GM21528 (cell line): ENCODE data around the gene SGF29.
"Not testable (repeated sequence)": the region's sequence is repeated elsewhere in the genome, so short reads cannot be mapped to it uniquely, and the experiment has no call there.

Source experiments
- ATAC-seq: cut with Tn5 transposase; IDR thresholded peaks from one replicate; pipeline ENCODE4 v1.9.1; 2021; ENCODE audit warnings: mild to moderate bottlenecking, moderate library complexity; ENCODE audit not compliant: unreplicated experiment, low FRiP score

Gene SGF29

DNA sequence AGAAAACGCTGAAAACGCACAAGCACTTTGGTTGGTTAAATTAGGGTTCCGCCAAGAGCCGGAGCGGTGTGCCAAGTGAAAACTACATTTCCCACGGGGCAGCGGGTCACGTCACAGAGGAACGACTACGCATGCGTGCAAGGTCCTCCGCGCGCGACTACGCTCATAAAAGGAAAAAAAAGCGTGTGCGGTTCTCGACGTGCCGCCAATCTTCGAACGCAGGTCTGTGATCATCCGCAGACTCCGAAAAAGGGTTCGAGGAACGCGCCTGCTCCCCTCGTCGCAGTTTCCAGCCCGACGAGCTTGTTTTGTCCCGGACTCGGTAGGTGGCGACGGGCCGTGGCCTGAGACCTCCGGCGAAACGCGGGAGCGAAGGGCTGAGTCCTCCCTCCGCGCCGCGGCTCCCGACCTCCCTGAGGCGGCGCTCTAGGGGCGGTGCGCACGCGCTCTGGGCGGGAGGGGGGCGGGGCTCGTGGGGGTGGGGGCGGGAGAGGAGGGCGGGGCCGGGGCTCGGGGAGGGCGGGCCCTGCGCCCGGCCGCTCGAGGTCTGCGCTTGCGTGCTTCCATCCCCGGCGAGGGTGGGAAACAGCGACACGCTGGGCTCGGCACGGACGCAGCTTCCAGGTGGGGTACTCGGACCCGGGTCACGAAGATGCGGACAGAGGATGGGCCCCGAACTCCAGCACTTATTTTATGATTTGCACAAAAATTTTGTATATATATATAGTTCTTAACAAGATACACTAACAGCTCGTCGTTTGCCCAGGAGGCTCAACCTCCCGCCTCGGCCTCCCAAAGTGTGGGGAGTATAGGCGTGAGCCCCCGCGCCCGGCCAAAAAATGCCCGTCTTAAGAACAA is at the start of gene SGF29:
SGF29 (plus strand) TSS at position 145 of the 858 bp plus-strand sequence. CDS start 27,150 bp downstream, outside the sequence.
- peak; percentile 74 for ATAC-seq

DNA sequence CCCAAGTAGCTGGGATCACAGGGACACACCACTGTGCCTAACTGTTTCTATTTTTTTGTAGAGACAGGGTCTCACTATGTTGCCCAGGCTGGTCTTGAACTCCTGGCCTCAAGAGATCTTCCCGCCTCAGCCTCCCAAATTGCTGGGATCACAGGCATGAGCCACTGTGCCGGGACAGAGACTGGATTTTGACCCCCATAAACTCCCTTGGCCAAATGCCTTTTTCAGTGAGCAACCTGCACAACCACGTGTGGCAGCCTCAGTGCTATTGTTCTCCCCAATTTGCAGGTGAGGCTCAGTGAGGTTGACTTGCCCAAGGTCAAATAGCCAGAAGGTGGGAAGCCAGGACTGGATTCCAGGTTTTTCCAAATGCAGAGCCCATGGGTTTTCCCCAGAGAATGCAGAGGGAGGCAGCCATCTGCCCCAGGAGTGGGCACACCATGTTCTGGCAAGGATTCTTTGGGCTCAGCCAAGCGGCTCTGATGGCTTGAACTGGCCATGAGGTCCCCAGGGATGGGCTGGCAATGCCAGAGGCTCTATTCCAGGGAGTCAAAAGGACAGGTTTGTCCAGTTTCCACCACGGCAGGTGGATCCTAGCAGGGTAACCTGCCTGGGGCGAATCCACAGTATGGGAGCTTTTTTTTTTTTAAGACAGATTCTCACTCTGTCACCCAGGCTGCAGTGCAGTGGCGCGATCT is 48.9 kb upstream of the SGF29 start:
- no peak for ATAC-seq

DNA sequence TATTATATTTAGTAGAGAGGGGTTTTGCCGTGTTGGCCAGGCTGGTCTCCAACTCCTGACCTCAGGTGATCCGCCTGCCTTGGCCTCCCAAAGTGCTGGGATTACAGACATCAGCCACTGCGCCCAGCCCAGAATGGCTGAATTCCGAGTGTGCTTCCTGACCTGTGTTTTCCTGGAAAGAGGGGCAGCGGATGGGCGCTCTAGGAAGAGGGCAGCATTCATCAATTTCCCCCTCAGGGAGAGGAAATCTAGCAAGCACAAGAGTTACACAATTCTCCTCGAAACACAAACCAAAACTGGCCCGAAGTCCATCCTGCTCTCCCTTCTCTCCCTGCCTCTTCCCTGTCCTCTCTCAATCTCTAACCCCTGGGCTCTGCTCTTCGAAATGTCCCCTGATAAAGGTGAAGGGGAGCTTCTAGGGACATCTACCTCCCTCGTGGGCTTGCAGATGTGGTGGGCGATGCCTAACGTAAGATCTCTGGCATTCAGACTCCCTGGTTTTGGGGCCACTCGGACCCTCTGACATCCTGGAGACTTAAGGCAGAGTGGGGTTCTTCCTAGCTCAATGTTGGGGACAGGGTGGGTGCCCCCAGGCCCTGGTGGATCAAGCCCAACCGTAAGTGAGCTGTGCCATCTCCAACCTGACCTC is 48.1 kb upstream of the SGF29 start:
- ATAC-seq = no peak

DNA sequence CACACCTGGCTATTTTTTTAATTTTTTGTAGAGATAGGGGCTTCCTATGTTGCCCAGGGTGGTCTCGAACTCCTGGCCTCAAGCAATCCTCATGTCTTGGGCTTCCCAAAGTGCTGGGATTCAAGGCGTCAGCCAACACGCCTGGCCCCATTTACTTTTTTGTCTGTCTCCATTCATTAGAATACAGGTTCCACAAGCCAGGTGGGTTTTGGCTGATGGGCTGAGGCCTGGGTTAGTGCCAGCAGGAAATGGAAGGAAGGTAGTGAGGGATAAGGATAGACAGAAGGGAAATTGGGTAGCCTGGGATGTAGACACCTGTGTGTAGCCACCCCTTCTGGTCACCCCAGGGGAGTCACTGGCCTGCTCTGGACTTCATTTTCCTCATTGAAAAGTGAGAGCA is 42.7 kb upstream of the SGF29 start:
- no peak for ATAC-seq

DNA sequence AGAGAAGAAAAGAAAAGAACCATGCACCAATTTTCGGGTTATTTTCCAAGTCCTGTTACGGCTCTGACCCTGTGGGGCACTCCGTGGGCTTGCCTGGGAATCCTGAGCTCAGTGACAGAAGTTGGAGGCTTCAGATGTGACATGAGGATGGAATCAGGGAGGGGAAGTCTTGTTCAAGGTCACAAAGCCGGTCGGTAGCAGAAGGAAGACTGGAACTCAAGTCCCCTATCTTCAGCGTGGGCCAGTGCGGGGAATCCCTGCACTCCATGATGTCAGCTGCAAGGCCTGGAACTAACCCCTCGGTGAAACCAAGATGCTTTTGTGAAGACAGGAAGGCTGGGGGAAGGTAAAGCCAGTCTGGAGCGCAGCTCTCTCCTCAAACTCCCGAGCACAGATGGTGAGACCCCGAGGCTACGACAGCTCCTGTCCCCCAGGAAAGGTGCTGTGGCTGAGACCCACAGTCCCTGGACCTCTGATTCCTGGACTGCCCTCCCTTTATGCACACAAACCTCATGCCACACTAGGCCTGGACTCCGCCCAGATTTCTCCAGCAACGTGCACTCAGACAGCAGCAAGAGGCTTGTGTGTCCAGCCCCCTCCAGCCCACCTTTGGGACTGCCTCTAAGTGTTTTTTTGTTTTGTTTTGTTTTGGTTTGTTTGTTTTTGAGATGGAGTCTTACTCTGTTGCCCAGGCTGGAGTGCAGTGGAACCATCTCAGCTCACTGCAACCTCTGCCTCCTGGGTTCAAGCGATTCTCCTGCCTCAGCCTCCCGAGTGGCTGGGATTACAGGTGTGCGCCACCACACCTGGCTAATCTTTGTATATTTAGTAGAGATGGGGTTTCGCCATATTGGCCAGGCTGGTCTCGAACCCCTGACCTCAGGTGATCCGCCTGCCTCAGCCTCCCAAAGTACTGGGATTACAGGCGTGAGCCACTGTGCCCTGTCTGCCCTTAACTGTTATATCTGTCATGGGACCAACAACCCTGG is 41.6 kb upstream of the SGF29 start:
- ATAC-seq = no peak

DNA sequence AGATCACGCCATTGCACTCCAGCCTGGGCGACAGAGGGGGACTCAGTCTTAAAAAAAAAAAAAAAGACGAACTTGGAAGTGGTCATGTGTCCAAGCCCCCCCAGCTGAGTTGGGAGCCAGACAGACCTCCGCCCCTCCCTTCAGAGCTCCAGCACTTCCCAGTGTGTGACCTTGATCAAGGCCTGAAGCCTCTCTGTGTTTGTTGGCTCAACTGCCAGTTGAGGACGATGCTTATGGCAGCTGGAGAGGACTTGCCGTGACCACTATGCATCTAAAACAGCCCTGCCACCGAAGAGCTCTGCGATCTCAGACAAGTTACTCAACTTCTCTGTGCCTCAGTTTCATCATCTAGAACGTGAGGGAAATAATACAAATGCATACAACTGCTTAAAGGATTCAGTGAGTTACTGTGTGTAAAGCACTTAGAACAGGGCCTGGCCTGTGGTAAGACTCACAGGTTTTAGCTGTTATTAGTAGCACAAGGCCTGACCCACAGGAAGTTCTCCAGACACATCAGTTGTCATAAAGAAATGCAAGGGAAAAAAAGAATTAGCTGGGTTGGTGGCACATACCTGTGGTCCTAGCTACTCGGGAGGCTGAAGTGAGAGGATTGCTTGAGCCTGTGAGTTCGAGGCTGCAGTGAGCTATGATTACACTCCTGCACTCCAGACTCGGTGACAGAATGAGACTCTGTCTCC is 40.1 kb upstream of the SGF29 start:
- ATAC-seq = no peak

DNA sequence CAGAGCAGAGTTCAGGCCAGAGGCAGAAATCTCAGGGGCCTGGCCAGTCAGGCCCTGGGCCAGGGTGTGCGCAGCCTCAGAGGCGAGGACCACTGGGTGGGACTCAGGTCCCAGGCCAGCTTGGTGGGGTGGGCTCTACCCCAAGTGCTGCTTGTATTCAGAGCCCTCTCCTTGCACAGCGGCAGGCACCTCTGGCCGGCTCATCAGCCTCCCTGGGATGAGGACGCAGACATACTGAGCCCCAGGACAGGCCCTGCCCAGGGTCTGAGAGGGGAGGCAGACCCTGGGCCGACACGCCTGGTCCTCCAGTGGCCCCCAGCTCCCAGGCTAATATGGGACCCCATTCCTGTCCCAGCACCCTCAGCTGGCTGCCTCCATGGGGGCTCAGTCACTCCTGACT is 39.5 kb upstream of the SGF29 start:
- no peak for ATAC-seq

DNA sequence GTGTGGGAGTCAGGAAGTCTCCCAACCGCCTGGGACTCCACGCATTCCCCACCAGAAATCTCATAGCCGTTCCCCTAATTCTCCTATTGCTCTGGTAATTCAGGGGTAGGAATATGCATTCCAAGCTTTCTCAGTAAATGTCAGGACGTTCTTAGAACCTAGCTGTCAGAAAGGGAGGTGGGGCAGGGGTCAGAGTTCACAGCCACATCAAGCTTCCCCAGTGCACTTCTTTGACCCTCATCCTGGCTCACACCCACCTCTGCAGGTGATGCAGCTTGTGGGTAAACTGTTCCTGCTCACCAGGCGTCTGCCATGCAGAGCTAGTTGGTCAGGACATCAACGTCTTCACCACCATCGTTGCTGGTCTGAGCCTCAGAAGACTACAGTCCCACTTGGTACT is 33.0 kb upstream of the SGF29 start:
- no peak for ATAC-seq

DNA sequence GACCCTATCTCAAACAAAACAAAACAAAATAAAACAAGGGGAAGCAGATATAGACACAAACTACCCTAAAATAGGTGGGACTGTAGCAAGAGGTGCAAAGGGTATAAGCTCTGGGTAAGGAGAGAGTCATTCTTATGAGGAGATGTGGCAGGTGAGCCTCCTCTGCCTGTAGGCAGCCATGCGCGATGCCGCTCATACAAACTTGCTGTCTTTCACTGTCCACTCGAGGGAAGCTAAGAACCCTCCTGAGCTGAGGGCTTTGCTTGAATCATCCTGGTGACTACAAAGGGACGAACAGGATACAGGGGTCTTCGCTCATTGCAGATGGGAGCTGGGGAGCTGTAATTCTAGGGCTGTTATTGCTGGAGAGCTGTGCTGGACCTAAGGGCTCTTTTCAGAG is 32.3 kb upstream of the SGF29 start:
- ATAC-seq = no peak

DNA sequence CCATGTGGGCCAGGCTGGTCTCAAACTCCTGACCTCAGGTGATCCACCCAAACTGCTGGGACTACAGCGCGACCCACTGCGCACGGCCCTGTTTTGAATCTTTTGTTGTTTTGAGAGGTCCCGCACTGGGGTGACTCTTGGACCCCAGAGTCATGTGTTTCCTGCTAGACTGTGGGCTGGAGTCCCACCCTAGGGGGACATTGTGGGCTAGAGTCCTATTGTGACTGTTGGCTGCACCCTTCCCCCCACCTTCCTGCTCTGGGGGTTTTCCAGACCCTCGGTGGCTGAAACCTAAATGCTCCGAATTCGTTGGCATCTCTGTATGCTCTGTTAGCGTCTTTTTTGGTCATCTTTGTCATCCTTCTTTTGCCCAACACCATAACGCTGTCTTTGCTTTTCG is 30.9 kb upstream of the SGF29 start:
- no peak for ATAC-seq

DNA sequence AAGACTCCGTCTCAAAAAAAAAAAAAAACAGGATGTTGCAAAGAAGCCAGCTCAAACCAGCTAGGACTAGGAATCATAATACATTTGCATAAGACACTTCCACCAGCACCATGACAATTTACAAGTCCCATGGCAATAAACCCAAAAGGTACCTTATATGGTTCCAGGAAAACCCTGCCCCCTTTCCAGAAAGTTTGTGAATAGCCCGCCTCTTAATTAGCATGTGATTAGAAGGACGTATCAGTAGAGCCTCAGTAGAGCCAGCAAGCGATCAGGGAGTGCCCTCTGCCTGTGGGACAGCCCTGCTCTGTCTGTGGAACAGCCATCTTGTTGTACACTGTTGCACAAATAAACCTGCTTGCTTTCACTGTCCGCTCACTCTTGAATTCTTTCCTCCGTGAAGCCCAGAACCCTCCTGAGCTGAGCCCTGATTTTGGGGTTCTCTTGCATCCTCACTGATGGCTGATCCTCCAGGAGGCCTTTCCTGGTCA is 29.0 kb upstream of the SGF29 start:
- no peak for ATAC-seq

DNA sequence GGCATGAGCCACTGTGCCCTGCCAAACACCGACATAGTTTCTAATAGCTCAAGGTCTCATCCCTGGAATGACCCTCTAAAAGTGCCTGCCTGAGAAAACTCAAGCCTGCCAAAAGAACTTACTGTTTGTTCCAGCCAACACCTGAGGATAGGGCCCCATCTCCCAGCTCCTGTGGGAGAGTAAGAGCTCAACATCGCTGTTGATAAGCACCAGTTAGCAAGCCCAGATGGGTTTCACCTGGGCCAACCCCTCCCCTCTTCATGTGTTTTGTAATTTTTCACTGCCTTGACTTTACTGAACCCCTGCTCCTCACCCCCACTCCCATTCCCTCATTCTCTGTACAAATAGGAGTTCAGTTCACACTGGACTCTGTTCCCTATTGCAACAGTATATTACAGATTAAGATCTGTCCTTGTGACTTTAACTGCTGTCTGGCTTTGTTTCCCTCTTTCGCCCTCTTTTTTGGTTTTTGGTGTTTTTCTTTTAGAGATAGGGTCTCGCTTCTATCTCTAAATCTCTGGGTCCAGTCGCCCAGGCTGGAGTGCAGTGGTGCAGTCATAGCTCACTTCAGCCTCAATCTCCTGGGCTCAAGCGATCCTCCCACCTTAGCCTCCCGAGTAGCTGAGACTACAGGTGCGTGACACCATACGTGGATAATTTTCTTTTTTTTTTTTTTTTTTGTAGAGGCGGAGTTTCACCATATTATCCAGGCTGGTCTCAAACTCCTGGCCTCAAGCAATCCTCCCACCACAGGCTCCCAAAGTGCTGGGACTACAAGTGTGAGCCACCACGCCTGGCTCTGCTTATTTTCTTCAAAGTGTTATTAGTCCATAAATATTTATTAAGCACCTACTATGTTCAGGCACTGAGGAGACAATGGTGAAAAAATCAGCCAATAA is 27.3 kb upstream of the SGF29 start:
- no peak for ATAC-seq

DNA sequence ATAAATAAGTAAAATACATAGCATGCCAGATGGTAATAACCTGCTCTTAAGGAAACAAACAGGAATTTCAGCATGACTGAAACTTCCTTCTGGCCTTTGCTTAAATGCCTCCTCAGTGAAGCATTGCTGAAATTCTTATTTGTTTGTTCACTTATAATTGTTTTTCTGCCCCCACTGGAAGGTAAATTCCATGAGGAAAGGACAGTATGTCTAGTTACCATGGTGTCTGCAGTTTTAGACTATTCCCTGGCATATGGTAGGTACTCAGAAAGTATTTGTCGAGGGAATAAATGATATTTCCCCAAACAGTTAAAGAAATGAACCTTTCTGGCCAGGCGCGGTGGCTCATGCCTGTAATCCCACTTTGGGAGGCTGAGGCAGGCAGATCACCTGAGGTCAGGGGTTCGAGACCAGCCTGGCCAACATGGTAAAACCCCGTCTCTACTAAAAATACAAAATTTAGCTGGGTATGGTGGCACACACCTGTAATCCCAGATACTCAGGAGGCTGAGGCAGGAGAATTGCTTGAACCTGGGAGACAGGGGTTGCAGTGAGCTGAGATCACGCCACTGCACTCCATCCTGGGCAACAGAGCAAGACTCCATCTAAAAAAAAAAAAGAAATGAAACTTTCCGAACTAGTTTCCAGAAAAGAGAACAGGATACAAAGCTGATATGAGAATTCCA is 26.5 kb upstream of the SGF29 start:
- not testable (repeated sequence) for ATAC-seq

DNA sequence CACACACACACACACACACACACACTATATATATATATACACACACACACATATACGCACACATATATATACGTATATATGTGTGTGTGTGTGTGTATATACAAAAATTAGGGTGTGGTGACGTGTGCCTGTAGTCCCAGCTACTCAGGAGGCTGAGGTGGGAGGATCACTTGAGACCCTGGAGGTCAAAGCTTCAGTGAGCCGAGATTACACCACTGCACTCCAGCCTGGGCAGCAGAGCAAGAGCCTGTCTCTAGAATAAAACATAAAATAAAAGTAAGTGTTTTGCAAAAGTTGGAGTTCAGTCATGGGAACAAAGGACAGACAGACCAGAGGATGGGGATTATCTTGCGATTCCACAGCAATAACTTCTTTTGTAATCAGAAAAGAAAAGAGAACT is 25.7 kb upstream of the SGF29 start:
- no peak for ATAC-seq

DNA sequence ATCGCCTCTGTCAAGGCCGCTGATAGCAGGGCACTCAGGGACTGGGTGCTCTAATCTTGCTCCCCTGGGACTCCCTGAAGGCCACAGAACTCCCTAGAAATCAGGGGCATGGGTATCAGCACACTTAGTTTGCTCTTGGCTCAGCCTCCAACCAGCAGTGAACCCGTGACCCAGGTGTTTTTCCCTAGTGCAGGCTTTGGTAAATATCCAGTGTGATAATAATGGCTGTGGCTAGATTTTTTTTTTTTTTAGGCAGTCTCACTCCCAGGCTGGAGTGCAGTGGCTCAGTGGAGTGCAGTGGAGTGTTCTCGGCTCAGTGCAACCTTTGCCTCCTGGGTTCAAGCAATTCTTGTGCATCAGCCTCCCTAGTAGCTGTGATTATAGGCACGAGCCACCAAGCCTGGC is 25.3 kb upstream of the SGF29 start:
- ATAC-seq = no peak

DNA sequence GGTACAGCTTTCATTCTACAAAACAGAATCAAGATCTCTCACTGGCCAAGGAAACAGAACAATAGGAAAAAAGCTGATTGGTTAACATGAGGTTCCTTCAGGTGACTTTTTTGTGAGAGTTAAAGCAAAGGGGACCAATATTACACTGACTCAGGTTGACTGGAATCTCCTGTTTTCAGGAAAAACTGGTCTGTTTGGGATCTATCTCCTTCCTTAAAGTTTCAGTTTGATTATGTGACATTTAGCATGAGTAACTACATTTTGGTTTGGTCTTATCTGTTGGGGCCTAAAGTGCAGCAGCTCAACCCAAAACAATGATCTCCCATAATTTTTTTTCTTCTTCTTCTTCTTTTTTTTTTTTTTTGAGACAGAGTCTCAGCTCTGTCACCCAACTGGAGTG is 24.6 kb upstream of the SGF29 start:
- ATAC-seq = no peak

DNA sequence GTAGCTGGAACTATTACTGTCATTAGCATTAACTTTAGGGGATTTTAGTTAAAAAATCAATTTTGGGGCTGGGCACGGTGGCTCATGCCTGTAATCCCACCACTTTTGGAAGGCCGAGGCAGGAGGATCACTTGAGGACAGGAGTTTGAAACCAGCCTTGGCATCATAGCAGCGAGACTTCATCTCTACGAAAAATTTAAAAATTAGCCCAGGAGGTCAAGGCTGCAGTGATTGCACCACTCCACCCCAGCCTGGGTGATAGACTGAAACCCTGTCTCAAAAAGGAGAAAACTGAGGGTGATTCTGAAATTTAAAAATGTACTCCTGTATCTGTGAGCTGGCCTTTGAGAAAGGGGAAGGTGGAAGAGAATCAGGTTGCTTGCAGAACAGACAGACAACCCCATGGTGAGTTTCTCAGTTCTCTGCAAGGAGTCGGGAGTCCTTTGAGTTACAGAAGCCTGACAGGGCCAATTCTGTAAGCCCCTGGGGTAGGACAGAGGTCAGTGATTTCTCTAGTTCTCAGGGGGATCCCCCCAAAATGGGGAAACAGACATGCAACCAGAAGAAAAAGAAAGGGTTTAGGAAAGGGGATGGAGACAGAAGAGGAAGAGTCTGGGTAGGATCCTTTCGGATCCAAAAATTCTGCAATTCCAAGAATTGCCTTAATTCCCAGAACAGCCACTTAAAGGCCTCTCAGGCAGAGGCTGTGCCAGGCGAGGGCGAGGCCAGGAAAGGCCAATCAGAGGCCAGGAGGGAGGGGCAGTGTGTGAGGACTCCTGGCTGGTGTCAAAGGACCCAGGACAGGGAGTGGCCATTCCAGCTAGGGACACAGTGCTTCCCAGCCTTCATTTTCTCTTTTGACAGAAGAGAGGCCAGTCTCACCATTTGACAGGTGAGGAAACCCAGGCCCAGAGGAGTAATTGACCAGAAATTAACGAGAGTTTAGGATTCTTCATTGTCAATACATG is 21.7 kb upstream of the SGF29 start:
- no peak for ATAC-seq
